Right lobe of liver (tissue), 4 donors: ENCODE results near the gene STON2.
A peak's percentile ranks its signal among the peaks of the same experiment; 100 is the strongest.

Experiments used
- POLR2A ChIP-seq: fragments of 450-650 bp; IDR thresholded peaks from one replicate; pipeline ENCODE4 v1.6.1; 2017; ENCODE audit warnings: antibody characterized with exemption, mild to moderate bottlenecking
- TF ChIP-seq, protein P1 (sequence below), 4 donors: fragments of 200-600 bp in 3 of 4; fragments of 450-650 bp in 1 of 4; IDR thresholded peaks; one replicate each; pipeline versions ENCODE4 v1.5.1 to v1.8.0; 2016 to 2022; ENCODE audit warnings: antibody characterized with exemption in 4 of 4, mild to moderate bottlenecking in 2 of 4
- donor health status: DM: no; HTN: no; CAD: no.
- donor health status: DM: no; HTN: no; CAD: no.
- donor health status: DM: no; HTN: yes; CAD: no.

DNA sequence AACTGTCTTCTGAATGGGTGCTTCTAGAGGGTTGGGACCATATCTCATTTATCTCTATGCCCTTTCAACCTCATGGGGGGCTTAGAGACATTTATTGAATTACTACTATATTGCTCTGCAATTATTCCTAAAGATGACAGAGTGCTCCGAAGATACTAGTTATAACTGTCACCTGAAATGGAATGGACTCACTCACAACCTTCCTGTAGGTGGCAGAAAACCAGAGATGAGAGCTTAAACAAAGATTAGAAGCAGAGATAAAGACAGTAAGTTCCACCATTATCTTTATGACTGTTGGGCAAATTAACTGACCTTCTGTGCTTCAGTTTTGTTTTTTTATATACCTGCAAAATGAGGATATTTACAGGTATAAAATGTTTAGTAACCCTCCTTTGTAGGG, 147.8 kb downstream of the STON2 start:
- TF ChIP-seq, protein P1, sequence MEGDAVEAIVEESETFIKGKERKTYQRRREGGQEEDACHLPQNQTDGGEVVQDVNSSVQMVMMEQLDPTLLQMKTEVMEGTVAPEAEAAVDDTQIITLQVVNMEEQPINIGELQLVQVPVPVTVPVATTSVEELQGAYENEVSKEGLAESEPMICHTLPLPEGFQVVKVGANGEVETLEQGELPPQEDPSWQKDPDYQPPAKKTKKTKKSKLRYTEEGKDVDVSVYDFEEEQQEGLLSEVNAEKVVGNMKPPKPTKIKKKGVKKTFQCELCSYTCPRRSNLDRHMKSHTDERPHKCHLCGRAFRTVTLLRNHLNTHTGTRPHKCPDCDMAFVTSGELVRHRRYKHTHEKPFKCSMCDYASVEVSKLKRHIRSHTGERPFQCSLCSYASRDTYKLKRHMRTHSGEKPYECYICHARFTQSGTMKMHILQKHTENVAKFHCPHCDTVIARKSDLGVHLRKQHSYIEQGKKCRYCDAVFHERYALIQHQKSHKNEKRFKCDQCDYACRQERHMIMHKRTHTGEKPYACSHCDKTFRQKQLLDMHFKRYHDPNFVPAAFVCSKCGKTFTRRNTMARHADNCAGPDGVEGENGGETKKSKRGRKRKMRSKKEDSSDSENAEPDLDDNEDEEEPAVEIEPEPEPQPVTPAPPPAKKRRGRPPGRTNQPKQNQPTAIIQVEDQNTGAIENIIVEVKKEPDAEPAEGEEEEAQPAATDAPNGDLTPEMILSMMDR (IDR thresholded peaks at IDR 0.05), result peak in 2 of 4 donors; percentile 12 to 22
- no peak for TF ChIP-seq POLR2A
